ENCODE data around the gene ADAMTSL4. TPM values are rescaled to one million over a fixed set of nuclear protein-coding genes. Genes with fewer than 3 reads are reported as not detected.

Gene ADAMTSL4
- total and polyA plus RNA-seq, 9 of the 15 experiments (the other 6 are each of a cell fraction or from before 2014, with no cell fraction given): 12.7 to 212 (median 35.6) TPM

DNA sequence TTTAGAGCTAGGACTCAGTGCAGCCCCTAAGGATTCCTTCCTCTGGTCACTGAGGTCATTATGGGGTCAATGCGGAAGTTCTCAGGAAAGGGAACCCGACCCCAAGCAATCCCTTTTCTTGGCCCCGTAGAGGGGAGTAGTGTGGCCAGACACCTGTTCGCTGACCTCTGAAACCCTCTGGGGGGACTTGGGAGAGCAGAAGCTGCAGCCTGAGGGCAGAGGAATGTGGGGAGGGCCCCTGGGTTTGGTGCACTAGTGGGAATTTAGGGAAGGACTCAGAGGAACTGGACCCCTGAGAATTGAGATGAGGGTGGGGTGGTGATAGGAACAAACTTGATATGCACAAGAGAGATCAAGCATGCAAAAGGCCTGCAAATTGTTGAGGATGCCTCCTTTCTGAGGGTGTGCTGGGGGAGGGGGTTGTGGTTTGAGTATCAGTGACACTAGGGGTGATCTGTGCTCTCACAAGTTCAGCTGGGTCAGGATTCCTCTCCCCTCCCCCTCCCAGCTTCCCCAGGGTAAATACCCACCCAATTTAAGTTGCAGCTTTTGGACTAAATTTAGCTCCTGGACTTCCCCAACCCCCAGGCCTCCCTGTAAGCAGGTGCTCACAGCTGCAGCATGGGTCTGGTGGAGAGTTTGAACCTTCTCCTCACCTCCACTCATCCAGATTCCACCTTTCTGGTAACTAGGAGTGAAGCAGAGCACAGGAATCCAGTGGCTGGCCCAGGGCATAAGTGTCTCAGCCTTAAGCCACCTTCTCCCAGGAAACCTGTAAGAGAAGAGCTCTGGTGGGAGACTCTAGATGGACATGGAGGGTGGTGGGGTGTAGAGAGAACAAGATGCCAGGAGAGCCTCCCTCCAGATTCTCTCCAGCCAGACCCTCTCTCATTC is 13.5 kb downstream of the ADAMTSL4 start (continued):
- TF ChIP-seq DPF2 (IDR thresholded peaks at IDR 0.05): 0 out of 2 replicates have a peak, but pooled peaks have one; percentile 10
- TF ChIP-seq TCF3 (CRISPR knock-in tag; IDR thresholded peaks at IDR 0.05): 0 out of 2 replicates have a peak, but pooled peaks have one; percentile 4
- no peak for TF ChIP-seq ZNF384 (IDR thresholded peaks at IDR 0.05; ENCODE audit: low read depth, low read length)
- TF ChIP-seq NCOR1 (IDR thresholded peaks at IDR 0.05): 0 out of 2 replicates have a peak, but pooled peaks have one; percentile 17
- TF ChIP-seq RNF2 (IDR thresholded peaks at IDR 0.05): peak; percentile 64; the same call in 1 of the 2 replicates
- TF ChIP-seq ZNF277 (CRISPR knock-in tag; IDR thresholded peaks at IDR 0.05; ENCODE audit: borderline replicate concordance): 0 out of 2 replicates have a peak, but pooled peaks have one; percentile 14
- TF ChIP-seq RBM39 (optimal IDR thresholded peaks at IDR 0.05; ENCODE audit: low read depth, low read length): peak; percentile 48
- peak; percentile 47; the same call in 1 of the 2 replicates for TF ChIP-seq TSHZ1 (CRISPR knock-in tag; IDR thresholded peaks at IDR 0.05)
- TF ChIP-seq PTTG1 (tag; IDR thresholded peaks at IDR 0.05; ENCODE audit: low read depth): peak; percentile 55; the same call in 1 of the 2 replicates
- TF ChIP-seq EHMT2 (IDR thresholded peaks at IDR 0.05): no peak
- 0 out of 6 replicates have a peak, but pooled peaks of 1 of the 3 experiments have one; percentile 21 for TF ChIP-seq ZBTB11 (CRISPR knock-in tag; IDR thresholded peaks at IDR 0.05)
- TF ChIP-seq ZNF778 (CRISPR knock-in tag; IDR thresholded peaks at IDR 0.05): no peak
- TF ChIP-seq NR2C2 (CRISPR knock-in tag; IDR thresholded peaks at IDR 0.05): no peak
- peak; percentile 94 for TF ChIP-seq NR2C2 (tag; IDR thresholded peaks at IDR 0.05)
- TF ChIP-seq GABPA (tag; conservative IDR thresholded peaks at IDR 0.05; ENCODE audit: low read depth): peak; percentile 55
- TF ChIP-seq POLR2A (conservative IDR thresholded peaks at IDR 0.05): peak; percentile 13; the same call in 1 of the 2 replicates
- TF ChIP-seq XRCC3 (IDR thresholded peaks at IDR 0.05): no peak
- 0 out of 2 replicates have a peak, but pooled peaks have one; percentile 2 for TF ChIP-seq TOE1 (IDR thresholded peaks at IDR 0.05; ENCODE audit: borderline replicate concordance)
- no peak for TF ChIP-seq TOE1 (CRISPR knock-in tag; IDR thresholded peaks at IDR 0.05; ENCODE audit: borderline replicate concordance, low read depth)
- TF ChIP-seq EGR1 (conservative IDR thresholded peaks at IDR 0.05): no peak

Data from K562 (cell line).